Fibroblast of lung (primary cell): ENCODE data around the gene PTPRZ1. TPM values are rescaled to one million over a fixed set of nuclear protein-coding genes. Genes with fewer than 3 reads are reported as not detected.

Source experiments
- DNase-seq, 2 donors: peaks; one replicate each; pipeline versions ENCODE4 v3.0.0 to v3.0.0-alpha.2; 2010; ENCODE audit warnings: low read depth in 2 of 2
- H2AFZ ChIP-seq: 2 replicates; pipeline ENCODE4 v1.5.1; 2012; ENCODE audit warnings: low read length, control low read depth, inconsistent platforms
- H3K27ac ChIP-seq: 2 replicates; pipeline ENCODE4 v1.5.1; 2011; ENCODE audit warnings: low read length, control low read depth; ENCODE audit not compliant: insufficient read depth
- H3K27me3 ChIP-seq: 2 replicates; pipeline ENCODE4 v1.5.1; 2011; ENCODE audit warnings: mild to moderate bottlenecking, low read length; ENCODE audit not compliant: control insufficient read depth, insufficient read depth
- H3K36me3 ChIP-seq: 2 replicates; pipeline ENCODE4 v1.5.1; 2011; ENCODE audit warnings: low read length; ENCODE audit not compliant: control insufficient read depth, insufficient read depth
- H3K4me1 ChIP-seq: 2 replicates; pipeline ENCODE4 v1.5.1; 2011; ENCODE audit warnings: low read length; ENCODE audit not compliant: control insufficient read depth, insufficient read depth; ENCODE audit errors: extremely low read depth
- H3K4me2 ChIP-seq: 2 replicates; pipeline ENCODE4 v1.5.1; 2011; ENCODE audit warnings: low read length, control low read depth; ENCODE audit not compliant: insufficient read depth; ENCODE audit errors: extremely low read depth
- H3K4me3 ChIP-seq, 4 experiments: fragments of 200-600 bp in 1 of 4; sonication (generic) in 1 of 4; replicated peaks in 1 of 4; 2 replicates each; pipeline ENCODE4 v1.5.1; 2011 to 2016; ENCODE audit warnings: low read length in 4 of 4, low read depth in 3 of 4, mild to moderate bottlenecking in 3 of 4, control low read depth in 2 of 4, inconsistent platforms in 1 of 4, mixed read lengths in 1 of 4; ENCODE audit not compliant: insufficient read depth in 1 of 4; ENCODE audit errors: control extremely low read depth in 1 of 4
- H3K79me2 ChIP-seq: 2 replicates; pipeline ENCODE4 v1.5.1; 2012; ENCODE audit warnings: mild to moderate bottlenecking, low read length, inconsistent platforms; ENCODE audit not compliant: control insufficient read depth, insufficient read depth
- H3K9ac ChIP-seq: 2 replicates; pipeline ENCODE4 v1.5.1; 2011; ENCODE audit warnings: mild to moderate bottlenecking, low read length, control low read depth; ENCODE audit not compliant: insufficient read depth
- H3K9me3 ChIP-seq: 2 replicates; pipeline ENCODE4 v1.5.1; 2012; ENCODE audit warnings: low read depth, low read length; ENCODE audit not compliant: control insufficient read depth, insufficient read depth
- H4K20me1 ChIP-seq: 2 replicates; pipeline ENCODE4 v1.5.1; 2011; ENCODE audit warnings: low read length; ENCODE audit not compliant: control insufficient read depth, insufficient read depth; ENCODE audit errors: extremely low read depth
- EZH2 ChIP-seq: IDR thresholded peaks from 2 replicates; pipeline ENCODE4 v1.5.1; 2012; ENCODE audit warnings: low read length, control low read depth, mild to moderate bottlenecking; ENCODE audit errors: missing control alignments
- polyA plus RNA-seq, 2 donors: library from polyadenylated mRNA; depleted of rRNA in 1 of 2; stranded (reverse) in 1 of 2; unstranded in 1 of 2; fragments of >200 nt; gene quantifications; 2 replicates each; pipeline ENCODE4 v1.2.1, GENCODE V29; 2011 to 2012; ENCODE audit warnings: missing spikeins in 1 of 2
- total RNA-seq: library from RNA; depleted of rRNA; stranded (reverse); fragments of >200 nt; gene quantifications from 2 replicates; pipeline ENCODE4 v1.2.1, GENCODE V29; 2014
- TF ChIP-seq, protein P1 (sequence below), 2 donors: IDR thresholded peaks in 1 of 2; conservative IDR thresholded peaks in 1 of 2; 1 replicate in 1 of 2; 2 replicates in 1 of 2; pipeline ENCODE4 v1.5.1; 2011 to 2012; ENCODE audit warnings: low read length in 2 of 2, control low read depth in 1 of 2, inconsistent platforms in 1 of 2, low read depth in 1 of 2, mild to moderate bottlenecking in 1 of 2

Gene PTPRZ1
- total and polyA plus RNA-seq, 2 donors (not counting 1 experiment from before 2014, with no cell fraction given), result 0.09 TPM; not detected in 1

DNA sequence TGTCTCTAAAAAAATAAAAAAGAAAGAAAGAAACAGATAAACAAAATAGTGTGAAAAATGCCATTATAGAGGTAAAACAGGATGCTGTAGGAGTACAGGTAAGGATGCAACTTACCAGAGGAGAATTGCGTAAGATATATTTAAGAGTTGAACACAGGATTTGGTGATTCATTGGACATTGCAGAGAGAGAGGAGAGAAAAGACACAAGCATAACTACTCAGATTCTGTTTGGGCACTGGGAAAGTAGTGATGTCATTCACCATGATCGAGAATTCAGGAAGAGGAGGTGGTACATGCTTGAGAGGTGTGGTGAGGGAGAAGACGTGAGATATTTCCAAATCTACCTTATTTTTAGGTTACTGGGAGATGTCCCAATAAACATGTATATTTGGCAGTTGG lies 173.4 kb downstream of the PTPRZ1 start:
- Histone ChIP-seq H3K9me3 (no peaks in the 10 kb centered on the region), H2AFZ (no peak overlapping the region), H3K4me2 (no peak overlapping the region), H3K27me3 (no peaks in the 10 kb centered on the region), H4K20me1 (no peaks in the 10 kb centered on the region), H3K27ac (no peak overlapping the region), H3K4me3 (no peak overlapping the region), H3K9ac (no peak overlapping the region), H3K79me2 (no peaks in the 10 kb centered on the region), H3K36me3 (no peaks in the 10 kb centered on the region), H3K4me1 (no peaks in the 10 kb centered on the region)
- no peak for DNase-seq
- TF ChIP-seq EZH2, result no peak
- TF ChIP-seq, protein P1, sequence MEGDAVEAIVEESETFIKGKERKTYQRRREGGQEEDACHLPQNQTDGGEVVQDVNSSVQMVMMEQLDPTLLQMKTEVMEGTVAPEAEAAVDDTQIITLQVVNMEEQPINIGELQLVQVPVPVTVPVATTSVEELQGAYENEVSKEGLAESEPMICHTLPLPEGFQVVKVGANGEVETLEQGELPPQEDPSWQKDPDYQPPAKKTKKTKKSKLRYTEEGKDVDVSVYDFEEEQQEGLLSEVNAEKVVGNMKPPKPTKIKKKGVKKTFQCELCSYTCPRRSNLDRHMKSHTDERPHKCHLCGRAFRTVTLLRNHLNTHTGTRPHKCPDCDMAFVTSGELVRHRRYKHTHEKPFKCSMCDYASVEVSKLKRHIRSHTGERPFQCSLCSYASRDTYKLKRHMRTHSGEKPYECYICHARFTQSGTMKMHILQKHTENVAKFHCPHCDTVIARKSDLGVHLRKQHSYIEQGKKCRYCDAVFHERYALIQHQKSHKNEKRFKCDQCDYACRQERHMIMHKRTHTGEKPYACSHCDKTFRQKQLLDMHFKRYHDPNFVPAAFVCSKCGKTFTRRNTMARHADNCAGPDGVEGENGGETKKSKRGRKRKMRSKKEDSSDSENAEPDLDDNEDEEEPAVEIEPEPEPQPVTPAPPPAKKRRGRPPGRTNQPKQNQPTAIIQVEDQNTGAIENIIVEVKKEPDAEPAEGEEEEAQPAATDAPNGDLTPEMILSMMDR (conservative IDR thresholded peaks at IDR 0.05 in 1 of 2, IDR thresholded peaks at IDR 0.05 in 1 of 2; ENCODE audit: low read depth in 1 of 2, low read length in 2 of 2), result no peak

DNA sequence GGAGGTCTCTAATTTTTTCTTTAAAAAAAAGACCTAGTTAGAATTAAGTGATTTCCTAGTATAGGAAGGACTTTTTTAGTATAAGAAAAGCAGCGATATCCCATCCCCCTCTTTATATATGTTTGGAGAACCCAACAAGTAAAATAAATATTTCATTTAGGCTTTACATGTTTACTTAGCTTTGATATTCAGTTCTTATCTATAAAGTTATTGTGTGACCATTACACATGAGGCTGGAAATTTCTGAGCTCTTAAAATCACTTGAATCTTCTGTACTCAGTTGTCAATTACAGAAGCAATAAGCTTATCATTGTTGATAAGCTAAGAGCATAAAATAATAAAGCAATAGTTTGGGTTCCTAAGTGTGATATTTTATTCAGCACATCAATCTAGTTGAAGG lies 181.4 kb downstream of the PTPRZ1 start:
- Histone ChIP-seq H3K27me3 (no peaks in the 10 kb centered on the region), H4K20me1 (no peaks in the 10 kb centered on the region), H3K36me3 (no peaks in the 10 kb centered on the region)

DNA sequence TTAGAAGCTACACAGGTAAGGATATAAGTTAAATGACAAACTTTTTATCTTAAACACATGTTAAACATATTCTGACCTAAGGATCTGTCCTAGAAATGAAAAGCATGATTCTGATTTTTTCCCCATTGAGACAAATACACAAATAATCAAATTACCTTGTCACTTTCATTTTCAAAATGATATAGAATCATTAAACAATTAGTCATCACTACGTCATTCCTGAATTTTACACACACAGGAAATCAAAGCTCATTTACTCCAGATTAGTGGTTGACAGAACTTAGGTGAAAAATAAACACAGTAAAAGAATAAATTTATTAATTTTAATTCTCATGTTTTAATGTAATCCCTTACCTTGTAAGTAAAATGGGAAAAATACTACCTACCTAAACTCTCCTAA lies 182.1 kb downstream of the PTPRZ1 start:
- Histone ChIP-seq H4K20me1 (no peaks in the 10 kb centered on the region), H2AFZ (no peak overlapping the region), H3K79me2 (no peaks in the 10 kb centered on the region), H3K4me2 (peak overlapping the region; percentile 5), H3K4me1 (no peaks in the 10 kb centered on the region), H3K9ac (no peak overlapping the region), H3K27me3 (no peaks in the 10 kb centered on the region), H3K9me3 (no peaks in the 10 kb centered on the region), H3K27ac (no peak overlapping the region), H3K4me3 (no peak overlapping the region), H3K36me3 (no peaks in the 10 kb centered on the region)
- DNase-seq, result no peak
- TF ChIP-seq, protein P1 (conservative IDR thresholded peaks at IDR 0.05 in 1 of 2, IDR thresholded peaks at IDR 0.05 in 1 of 2; ENCODE audit: low read depth in 1 of 2, low read length in 2 of 2), result no peak
- no peak for TF ChIP-seq EZH2

More for the DNA sequence above, 181.4 kb downstream of the PTPRZ1 start:
- TF ChIP-seq, protein P1 (conservative IDR thresholded peaks at IDR 0.05 in 1 of 2, IDR thresholded peaks at IDR 0.05 in 1 of 2; ENCODE audit: low read depth in 1 of 2, low read length in 2 of 2), result no peak
- no peak for TF ChIP-seq EZH2
- H3K4me3 ChIP-seq, result no peak overlapping the region
- no peak overlapping the region for H2AFZ ChIP-seq
- H3K9ac ChIP-seq, result no peak overlapping the region
- DNase-seq, result no peak
- no peak overlapping the region for H3K4me2 ChIP-seq
- no peaks in the 10 kb centered on the region for H3K4me1 ChIP-seq
- H3K79me2 ChIP-seq, result no peaks in the 10 kb centered on the region
- no peaks in the 10 kb centered on the region for H3K9me3 ChIP-seq
- no peak overlapping the region for H3K27ac ChIP-seq
